ENCODE results near the gene HRH1.

Gene HRH1

DNA sequence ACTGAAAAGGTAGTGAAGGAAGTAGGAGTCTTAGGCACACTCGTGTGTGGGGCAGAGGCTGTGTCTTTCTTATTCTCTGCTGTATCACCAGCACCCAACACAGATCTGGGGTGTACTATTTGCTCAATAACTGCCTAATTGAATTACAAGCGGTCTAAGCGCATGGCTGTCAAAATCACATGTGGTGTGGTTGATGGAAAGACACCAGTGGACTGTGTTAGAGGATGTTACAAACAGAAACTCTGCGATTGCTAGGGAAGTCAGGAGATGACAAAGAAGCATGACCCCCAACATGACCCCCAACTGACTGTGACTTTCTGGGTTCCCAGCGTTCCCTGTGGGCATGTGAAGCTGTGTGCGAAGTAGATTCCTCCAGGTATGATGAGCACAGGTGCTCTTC is 149.9 kb downstream of the HRH1 start:
- Mint-ChIP-seq H3K4me3 (no peak overlapping the region), H3K27ac (no peak overlapping the region), H3K27me3 (ENCODE audit: low read depth, poor library complexity) (no peaks in the 10 kb centered on the region), H3K9me3 (no peaks in the 10 kb centered on the region), H3K4me1 (peaks cover 6% of the 10 kb centered on the region), H3K36me3 (ENCODE audit: low read depth) (peaks cover 31% of the 10 kb centered on the region)
- TF ChIP-seq, protein P1, sequence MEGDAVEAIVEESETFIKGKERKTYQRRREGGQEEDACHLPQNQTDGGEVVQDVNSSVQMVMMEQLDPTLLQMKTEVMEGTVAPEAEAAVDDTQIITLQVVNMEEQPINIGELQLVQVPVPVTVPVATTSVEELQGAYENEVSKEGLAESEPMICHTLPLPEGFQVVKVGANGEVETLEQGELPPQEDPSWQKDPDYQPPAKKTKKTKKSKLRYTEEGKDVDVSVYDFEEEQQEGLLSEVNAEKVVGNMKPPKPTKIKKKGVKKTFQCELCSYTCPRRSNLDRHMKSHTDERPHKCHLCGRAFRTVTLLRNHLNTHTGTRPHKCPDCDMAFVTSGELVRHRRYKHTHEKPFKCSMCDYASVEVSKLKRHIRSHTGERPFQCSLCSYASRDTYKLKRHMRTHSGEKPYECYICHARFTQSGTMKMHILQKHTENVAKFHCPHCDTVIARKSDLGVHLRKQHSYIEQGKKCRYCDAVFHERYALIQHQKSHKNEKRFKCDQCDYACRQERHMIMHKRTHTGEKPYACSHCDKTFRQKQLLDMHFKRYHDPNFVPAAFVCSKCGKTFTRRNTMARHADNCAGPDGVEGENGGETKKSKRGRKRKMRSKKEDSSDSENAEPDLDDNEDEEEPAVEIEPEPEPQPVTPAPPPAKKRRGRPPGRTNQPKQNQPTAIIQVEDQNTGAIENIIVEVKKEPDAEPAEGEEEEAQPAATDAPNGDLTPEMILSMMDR (IDR thresholded peaks at IDR 0.05), result no peak
- no peak for DNase-seq

DNA sequence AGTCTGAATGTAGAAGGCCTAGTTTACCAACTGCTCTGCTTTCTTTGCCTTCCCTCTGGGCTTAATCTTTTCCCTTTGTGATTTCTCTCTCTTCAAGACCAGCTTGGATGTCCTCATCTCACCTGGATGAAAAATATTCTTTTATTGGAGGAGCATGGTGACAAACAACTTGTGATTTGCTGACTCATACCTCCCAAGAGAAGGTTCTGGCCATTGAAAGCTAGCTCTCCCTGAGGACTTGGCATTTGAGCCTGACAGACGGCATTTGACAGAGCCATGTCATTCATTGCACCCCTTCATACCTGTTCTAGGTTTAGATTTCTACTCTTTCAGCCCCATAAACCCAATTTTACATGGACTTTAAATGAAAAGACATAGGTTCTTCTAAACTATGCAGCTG is 151.2 kb downstream of the HRH1 start:
- Mint-ChIP-seq H3K9me3 (no peaks in the 10 kb centered on the region), H3K27me3 (ENCODE audit: low read depth, poor library complexity) (no peaks in the 10 kb centered on the region), H3K4me3 (no peak overlapping the region), H3K4me1 (peaks cover 6% of the 10 kb centered on the region), H3K36me3 (ENCODE audit: low read depth) (peaks cover 36% of the 10 kb centered on the region), H3K27ac (no peak overlapping the region)
- TF ChIP-seq, protein P1 (IDR thresholded peaks at IDR 0.05), result no peak
- no peak for DNase-seq

DNA sequence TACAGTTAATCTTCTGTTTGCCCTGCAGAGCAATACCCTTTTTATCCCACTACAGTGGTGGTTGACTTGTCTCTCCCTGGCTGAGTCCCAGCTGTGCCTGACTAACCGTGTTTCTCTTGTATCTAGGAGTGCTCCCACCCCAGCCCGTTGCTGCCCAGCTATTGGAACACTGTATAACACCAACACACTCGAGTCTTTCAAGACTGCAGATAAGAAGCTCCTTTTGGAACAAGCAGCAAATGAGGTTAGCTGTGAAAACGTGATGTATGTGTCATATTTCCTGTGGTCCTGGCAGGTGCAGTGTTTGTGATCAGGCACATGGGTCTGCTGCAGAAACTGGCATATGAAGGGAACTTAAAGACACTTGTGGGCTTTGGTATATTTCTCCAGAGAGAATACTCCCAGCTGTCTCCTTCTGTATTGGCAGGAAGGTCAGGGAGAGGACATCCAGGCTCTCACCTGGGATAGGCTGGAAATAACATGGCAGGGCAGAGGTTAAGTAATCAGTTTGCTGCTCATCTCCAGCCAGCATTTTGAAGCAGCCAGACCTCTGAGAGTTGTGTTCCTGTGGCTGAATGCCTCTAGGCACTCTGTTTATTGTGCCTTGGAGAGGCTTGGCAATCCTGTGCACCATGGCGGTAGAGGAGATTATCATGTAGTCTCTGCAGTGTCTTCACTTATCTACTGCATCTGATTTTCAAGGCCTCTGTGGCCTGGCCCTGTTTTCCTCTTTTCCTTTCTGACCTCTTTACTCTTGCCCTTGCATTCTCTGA is 152.7 kb downstream of the HRH1 start:
- TF ChIP-seq, protein P1 (IDR thresholded peaks at IDR 0.05), result no peak
- Mint-ChIP-seq H3K4me1 (no peaks in the 10 kb centered on the region), H3K27ac (peak overlapping the region; percentile 81), H3K4me3 (no peak overlapping the region), H3K27me3 (ENCODE audit: low read depth, poor library complexity) (no peaks in the 10 kb centered on the region), H3K36me3 (ENCODE audit: low read depth) (peaks cover 40% of the 10 kb centered on the region), H3K9me3 (no peaks in the 10 kb centered on the region)
- DNase-seq, result no peak

DNA sequence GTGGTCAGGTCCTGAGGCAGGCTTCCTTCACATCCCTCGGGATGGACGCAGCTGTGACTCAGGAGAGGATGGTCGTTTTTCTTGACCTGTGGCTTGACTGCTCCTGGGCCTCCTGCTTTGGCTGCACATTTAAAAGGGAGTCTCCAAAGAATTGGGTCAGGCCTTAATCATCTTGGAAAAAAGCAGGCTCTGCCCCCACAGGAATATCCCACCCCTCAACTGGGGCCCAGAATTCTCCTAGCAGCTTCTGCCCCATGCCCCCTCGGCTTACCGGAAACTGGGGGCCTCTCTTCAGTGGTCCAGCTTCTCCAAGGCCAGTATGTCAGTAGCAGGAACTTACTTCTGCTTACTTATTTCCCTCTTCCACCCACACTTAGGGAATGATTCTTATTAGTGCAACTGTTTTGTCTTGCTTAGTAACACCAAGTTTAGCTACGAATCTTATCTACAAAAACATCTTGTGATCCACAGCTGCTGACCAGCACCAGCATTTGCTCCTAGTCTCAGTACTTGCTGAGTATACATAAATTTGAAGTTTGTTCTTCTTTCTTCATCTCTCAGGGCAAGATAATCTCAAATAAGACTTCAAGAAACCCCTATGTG is 153.6 kb downstream of the HRH1 start:
- H3K36me3 Mint-ChIP-seq (ENCODE audit: low read depth), result peaks cover 33% of the 10 kb centered on the region
- H3K27ac Mint-ChIP-seq, result no peak overlapping the region
- H3K4me3 Mint-ChIP-seq, result no peak overlapping the region
- no peak for DNase-seq
- TF ChIP-seq, protein P1 (IDR thresholded peaks at IDR 0.05), result no peak
- H3K27me3 Mint-ChIP-seq (ENCODE audit: low read depth, poor library complexity), result no peaks in the 10 kb centered on the region
- H3K9me3 Mint-ChIP-seq, result no peaks in the 10 kb centered on the region
- H3K4me1 Mint-ChIP-seq, result no peaks in the 10 kb centered on the region

DNA sequence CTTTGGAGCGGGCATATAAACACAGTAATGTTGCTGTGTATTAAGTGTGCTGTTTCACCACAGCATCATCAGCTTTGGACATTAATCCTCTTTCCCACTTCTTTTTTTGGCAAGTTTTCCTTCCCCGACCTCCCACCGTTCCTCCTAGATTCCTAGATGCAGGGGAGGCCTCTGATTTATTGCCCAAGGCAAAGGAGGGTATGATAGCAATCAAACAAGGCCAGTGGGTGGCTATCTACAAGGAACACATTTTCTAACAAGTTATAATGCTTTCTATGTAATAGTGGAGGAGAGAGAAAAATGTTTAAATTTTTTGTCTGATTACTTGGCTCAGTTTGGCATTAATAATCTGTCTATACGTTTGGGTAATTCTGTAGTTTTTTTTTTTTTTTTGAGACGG is 156.0 kb downstream of the HRH1 start:
- Mint-ChIP-seq H3K27me3 (ENCODE audit: low read depth, poor library complexity) (no peaks in the 10 kb centered on the region), H3K4me1 (no peaks in the 10 kb centered on the region)

More for the DNA sequence above, 156.0 kb downstream of the HRH1 start:
- no peak overlapping the region for H3K27ac Mint-ChIP-seq
- TF ChIP-seq, protein P1 (IDR thresholded peaks at IDR 0.05), result no peak
- H3K36me3 Mint-ChIP-seq (ENCODE audit: low read depth), result peaks cover 36% of the 10 kb centered on the region
- H3K9me3 Mint-ChIP-seq, result no peaks in the 10 kb centered on the region
- no peak overlapping the region for H3K4me3 Mint-ChIP-seq
- DNase-seq, result no peak
